DOHH2 (cell line): ENCODE data around the gene ZNF426.
"Not testable (repeated sequence)": the region's sequence is repeated elsewhere in the genome, so short reads cannot be mapped to it uniquely, and the experiment has no call there.

Source experiments
- H3F3A ChIP-seq: fragments of 200-600 bp; sonication (generic), shearing (Covaris generic); 2 replicates; pipeline ENCODE4 v1.6.0; 2016; ENCODE audit warnings: antibody characterized with exemption, mild to moderate bottlenecking; ENCODE audit not compliant: control insufficient read depth, insufficient read depth
- H3K27ac ChIP-seq: fragments of 200-600 bp; sonication (generic); 2 replicates; pipeline ENCODE4 v1.5.1; 2014; ENCODE audit warnings: low read depth, mild to moderate bottlenecking, low read length, moderate library complexity
- H3K27me3 ChIP-seq: fragments of 200-600 bp; sonication (generic); 2 replicates; pipeline ENCODE4 v1.6.1; 2014; ENCODE audit warnings: mild to moderate bottlenecking, low read length, mixed read lengths; ENCODE audit not compliant: control insufficient read depth
- H3K36me3 ChIP-seq: fragments of 200-600 bp; sonication (generic); 2 replicates; pipeline ENCODE4 v1.6.1; 2014; ENCODE audit warnings: mild to moderate bottlenecking, low read length, moderate library complexity, mixed read lengths; ENCODE audit not compliant: control insufficient read depth
- H3K4me1 ChIP-seq: fragments of 200-600 bp; sonication (generic); 2 replicates; pipeline ENCODE4 v1.6.1; 2014; ENCODE audit warnings: mild to moderate bottlenecking, low read length, mixed read lengths; ENCODE audit not compliant: control insufficient read depth
- H3K4me2 ChIP-seq: fragments of 200-600 bp; sonication (generic); 2 replicates; pipeline ENCODE4 v1.6.0; 2014; ENCODE audit warnings: mild to moderate bottlenecking, low read length, moderate library complexity
- H3K4me3 ChIP-seq: fragments of 200-600 bp; sonication (generic); 2 replicates; pipeline ENCODE4 v1.5.1; 2014; ENCODE audit warnings: mild to moderate bottlenecking, low read length, mixed read lengths
- H3K79me2 ChIP-seq: fragments of 200-600 bp; sonication (generic); 2 replicates; pipeline ENCODE4 v1.6.1; 2014; ENCODE audit warnings: mild to moderate bottlenecking, low read length, mixed read lengths; ENCODE audit not compliant: control insufficient read depth
- H3K9me2 ChIP-seq: fragments of 200-600 bp; sonication (generic); replicated peaks from 2 replicates; pipeline ENCODE4 v1.6.1; 2014; ENCODE audit warnings: mild to moderate bottlenecking, low read length, mixed read lengths; ENCODE audit not compliant: control insufficient read depth
- H3K9me3 ChIP-seq: fragments of 200-600 bp; sonication (generic); 2 replicates; pipeline ENCODE4 v1.6.1; 2014; ENCODE audit warnings: antibody characterized with exemption, low read length, mixed read lengths; ENCODE audit not compliant: control insufficient read depth, insufficient read depth
- H4K20me1 ChIP-seq: fragments of 200-600 bp; sonication (generic); 2 replicates; pipeline ENCODE4 v1.6.0; 2014; ENCODE audit warnings: low read depth, mild to moderate bottlenecking, antibody characterized with exemption, low read length, moderate library complexity; ENCODE audit not compliant: control insufficient read depth, insufficient read depth
- EZH2phosphoT487 ChIP-seq: fragments of 200-600 bp; sonication (generic); IDR thresholded peaks from 2 replicates; pipeline ENCODE4 v1.6.1; 2017; ENCODE audit warnings: borderline replicate concordance, mild to moderate bottlenecking, antibody characterized with exemption, low read length, moderate library complexity, mixed read lengths
- TF ChIP-seq, protein P1 (sequence below): fragments of 200-600 bp; sonication (generic); IDR thresholded peaks from one replicate; pipeline ENCODE4 v1.5.1; 2014; ENCODE audit warnings: antibody characterized with exemption, mild to moderate bottlenecking, low read depth, low read length; ENCODE audit not compliant: poor library complexity, severe bottlenecking

ZNF426 gene

DNA sequence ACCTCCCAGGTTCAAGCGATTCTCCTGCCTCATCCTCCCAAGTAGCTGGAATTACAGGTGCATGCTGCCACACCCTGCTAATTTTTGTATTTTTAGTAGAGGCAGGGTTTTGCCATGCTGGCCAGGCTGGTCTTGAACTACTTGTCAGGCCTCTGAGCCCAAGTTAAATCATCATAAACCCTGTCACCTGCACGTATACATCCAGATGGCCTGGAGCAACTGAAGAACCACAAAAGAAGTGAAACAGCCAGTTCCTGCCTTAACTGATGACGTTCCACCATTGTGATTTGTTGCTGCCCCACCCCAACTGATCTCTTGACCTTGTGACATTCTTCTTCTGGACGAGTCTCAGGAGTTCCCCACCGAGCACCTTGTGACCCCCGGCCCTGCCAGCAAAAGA, 756 bp upstream of the ZNF426 start:
- not testable (repeated sequence) for H4K20me1 ChIP-seq, H3F3A ChIP-seq, H3K27ac ChIP-seq, H3K9me2 ChIP-seq, H3K27me3 ChIP-seq
- Histone ChIP-seq H3K79me2 (peaks cover 15% of the 10 kb centered on the region), H3K9me3 (peaks cover 19% of the 10 kb centered on the region), H3K36me3 (peaks cover 25% of the 10 kb centered on the region), H3K4me2 (peak overlapping the region; percentile 98), H3K4me1 (peaks cover 12% of the 10 kb centered on the region), H3K4me3 (peak overlapping the region; percentile 98)

DNA sequence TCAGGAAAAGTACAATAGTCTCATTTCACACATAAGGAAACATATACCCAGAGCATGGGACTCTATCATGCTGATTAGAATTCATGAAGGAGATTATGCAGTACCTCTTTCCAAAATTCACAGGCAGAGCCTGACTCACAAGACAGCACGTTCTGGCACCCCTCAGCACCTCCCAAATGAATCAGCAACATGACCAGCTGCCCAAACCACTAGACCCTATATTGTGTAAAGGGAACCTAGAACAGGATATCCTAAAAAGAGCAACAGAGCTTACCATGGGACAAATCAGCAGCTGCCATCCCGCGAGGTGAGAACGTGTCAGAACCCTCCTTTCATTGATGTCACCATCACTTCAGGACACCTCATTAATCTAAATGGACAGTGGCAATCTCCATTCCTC, 2.5 kb downstream of the ZNF426 start:
- no peak for TF ChIP-seq EZH2phosphoT487
- TF ChIP-seq, protein P1, sequence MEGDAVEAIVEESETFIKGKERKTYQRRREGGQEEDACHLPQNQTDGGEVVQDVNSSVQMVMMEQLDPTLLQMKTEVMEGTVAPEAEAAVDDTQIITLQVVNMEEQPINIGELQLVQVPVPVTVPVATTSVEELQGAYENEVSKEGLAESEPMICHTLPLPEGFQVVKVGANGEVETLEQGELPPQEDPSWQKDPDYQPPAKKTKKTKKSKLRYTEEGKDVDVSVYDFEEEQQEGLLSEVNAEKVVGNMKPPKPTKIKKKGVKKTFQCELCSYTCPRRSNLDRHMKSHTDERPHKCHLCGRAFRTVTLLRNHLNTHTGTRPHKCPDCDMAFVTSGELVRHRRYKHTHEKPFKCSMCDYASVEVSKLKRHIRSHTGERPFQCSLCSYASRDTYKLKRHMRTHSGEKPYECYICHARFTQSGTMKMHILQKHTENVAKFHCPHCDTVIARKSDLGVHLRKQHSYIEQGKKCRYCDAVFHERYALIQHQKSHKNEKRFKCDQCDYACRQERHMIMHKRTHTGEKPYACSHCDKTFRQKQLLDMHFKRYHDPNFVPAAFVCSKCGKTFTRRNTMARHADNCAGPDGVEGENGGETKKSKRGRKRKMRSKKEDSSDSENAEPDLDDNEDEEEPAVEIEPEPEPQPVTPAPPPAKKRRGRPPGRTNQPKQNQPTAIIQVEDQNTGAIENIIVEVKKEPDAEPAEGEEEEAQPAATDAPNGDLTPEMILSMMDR, result no peak
- Histone ChIP-seq H3K4me2 (no peak overlapping the region), H3K27me3 (no peaks in the 10 kb centered on the region), H3K27ac (no peak overlapping the region), H3K4me1 (peaks cover 12% of the 10 kb centered on the region), H3F3A (no peaks in the 10 kb centered on the region), H3K79me2 (peaks cover 15% of the 10 kb centered on the region), H3K9me3 (peaks cover 25% of the 10 kb centered on the region), H3K36me3 (peaks cover 53% of the 10 kb centered on the region), H3K4me3 (no peak overlapping the region), H3K9me2 (no peaks in the 10 kb centered on the region), H4K20me1 (no peaks in the 10 kb centered on the region)

DNA sequence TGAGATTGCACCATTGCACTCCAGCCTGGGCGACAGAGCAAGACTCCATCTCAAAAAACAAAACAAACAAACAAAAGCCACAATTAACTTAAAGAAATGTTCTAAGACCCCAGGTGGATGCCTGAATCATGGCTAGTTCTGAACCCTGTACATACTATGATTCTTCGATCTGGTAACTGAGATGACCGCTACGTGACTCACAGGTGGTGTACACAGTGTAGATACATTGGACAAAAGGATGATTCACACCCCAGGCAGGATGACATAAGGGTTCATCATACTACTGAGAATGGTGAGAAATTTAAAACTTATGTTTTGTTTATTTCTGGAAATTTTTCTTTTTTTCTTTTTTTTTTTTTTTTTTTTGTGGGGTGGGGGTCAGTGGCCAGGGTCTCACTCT, 6.5 kb downstream of the ZNF426 start:
- Histone ChIP-seq H3K9me3 (peaks cover 39% of the 10 kb centered on the region), H3K36me3 (peaks cover 84% of the 10 kb centered on the region)
- TF ChIP-seq, protein P1, result no peak

DNA sequence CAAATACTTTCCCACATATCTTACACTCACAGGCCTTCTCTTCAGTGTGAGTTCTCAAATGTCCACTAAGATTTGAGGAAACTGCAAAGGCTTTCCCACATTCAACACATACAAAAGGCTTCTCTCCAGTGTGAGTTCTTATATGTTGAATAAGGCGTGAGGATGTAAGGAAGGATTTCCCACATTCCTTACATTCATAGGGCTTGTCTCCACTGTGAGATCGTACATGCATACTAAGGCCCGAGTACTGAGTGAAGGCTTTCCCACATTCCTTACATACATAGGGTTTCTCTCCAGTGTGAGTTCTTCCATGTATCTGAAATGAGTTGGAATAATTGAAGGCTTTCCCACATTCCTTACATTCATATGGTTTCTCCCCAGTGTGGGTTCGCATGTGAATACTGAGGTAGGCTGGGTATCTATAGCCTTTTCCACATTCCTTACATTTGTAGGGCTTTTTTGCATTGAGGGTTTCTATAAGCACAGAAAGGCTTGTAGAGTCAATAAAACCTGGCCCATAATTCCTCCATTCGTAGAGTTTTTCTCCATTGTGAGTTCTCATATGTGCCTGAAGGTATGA, 9.6 kb downstream of the ZNF426 start:
- no peak overlapping the region for H3K4me2 ChIP-seq
- H3K36me3 ChIP-seq, result peaks cover 71% of the 10 kb centered on the region
- H3F3A ChIP-seq, result no peaks in the 10 kb centered on the region
- H3K79me2 ChIP-seq, result no peaks in the 10 kb centered on the region
- no peak for TF ChIP-seq EZH2phosphoT487
- TF ChIP-seq, protein P1, result no peak
- no peaks in the 10 kb centered on the region for H3K27me3 ChIP-seq
- no peaks in the 10 kb centered on the region for H3K4me1 ChIP-seq
- H3K4me3 ChIP-seq, result no peak overlapping the region
- H3K27ac ChIP-seq, result no peak overlapping the region
- no peaks in the 10 kb centered on the region for H4K20me1 ChIP-seq
- H3K9me2 ChIP-seq, result no peaks in the 10 kb centered on the region
- peaks cover 51% of the 10 kb centered on the region for H3K9me3 ChIP-seq

More for the DNA sequence above, 6.5 kb downstream of the ZNF426 start:
- Histone ChIP-seq H3K4me2 (no peak overlapping the region), H3F3A (no peaks in the 10 kb centered on the region), H3K4me1 (no peaks in the 10 kb centered on the region), H3K4me3 (no peak overlapping the region), H3K27ac (no peak overlapping the region), H3K79me2 (no peaks in the 10 kb centered on the region), H4K20me1 (no peaks in the 10 kb centered on the region), H3K9me2 (no peaks in the 10 kb centered on the region), H3K27me3 (no peaks in the 10 kb centered on the region)
